Upper lobe of right lung (tissue), 1 donor: ENCODE results near the gene ZIC2. TPM values are rescaled to one million over a fixed set of nuclear protein-coding genes. Genes with fewer than 3 reads are reported as not detected.

Experiments used
- ATAC-seq: fragments of 200-7000 bp; cut with Tn5 transposase; one replicate; pipeline ENCODE4 v1.9.1; 2020; ENCODE audit warnings: mild to moderate bottlenecking, moderate library complexity
- DNase-seq: peaks from one replicate; pipeline ENCODE4 v3.0.0-alpha.2; 2020
- H3K27ac ChIP-seq: fragments of 200-600 bp; one replicate; pipeline ENCODE4 v1.8.0; 2022
- H3K27me3 ChIP-seq: fragments of 200-600 bp; one replicate; pipeline ENCODE4 v1.8.0; 2022; ENCODE audit warnings: mild to moderate bottlenecking
- H3K36me3 ChIP-seq: fragments of 200-600 bp; one replicate; pipeline ENCODE4 v1.8.0; 2022
- H3K4me1 ChIP-seq: fragments of 200-600 bp; one replicate; pipeline ENCODE4 v1.8.0; 2022
- H3K4me3 ChIP-seq: fragments of 200-600 bp; one replicate; pipeline ENCODE4 v1.8.0; 2022; ENCODE audit warnings: mild to moderate bottlenecking
- H3K9me3 ChIP-seq: fragments of 200-600 bp; one replicate; pipeline ENCODE4 v1.8.0; 2022
- CTCF ChIP-seq: fragments of 200-600 bp; IDR thresholded peaks from one replicate; pipeline ENCODE4 v1.8.0; 2022; ENCODE audit warnings: antibody characterized with exemption
- intact Hi-C: fragments of 100-400 bp; cut with DNase I; formaldehyde crosslinking; loops from one replicate; pipeline ENCODE4 v1.11.0; 2022
- total RNA-seq: library from RNA; stranded (reverse); fragmentation: NEBNext Ultra II Directional; extraction: Animal tissue kit (Norgen Biotek cat#: 25700); gene quantifications from one replicate; pipeline ENCODE4 v1.2.1, GENCODE V29; 2021
- donor health status: DM: no; HTN: yes; CAD: no; lungs with severe emphysema.

The ZIC2 gene
- total RNA-seq, 1 donor from 2014 or later: not detected

- Histone ChIP-seq H3K9me3 (no peaks in the 10 kb centered on the region), H3K36me3 (no peaks in the 10 kb centered on the region), H3K4me3 (no peak overlapping the region), H3K27ac (no peak overlapping the region), H3K4me1 (no peaks in the 10 kb centered on the region), H3K27me3 (peaks cover 97% of the 10 kb centered on the region)
- ATAC-seq: no peak
- no peak for DNase-seq
- intact Hi-C loops: no loop called here
- no peak for TF ChIP-seq CTCF
Observed at GRCh38 chr13:99988529-99989275, 7.1 kb downstream of the ZIC2 start.

DNA sequence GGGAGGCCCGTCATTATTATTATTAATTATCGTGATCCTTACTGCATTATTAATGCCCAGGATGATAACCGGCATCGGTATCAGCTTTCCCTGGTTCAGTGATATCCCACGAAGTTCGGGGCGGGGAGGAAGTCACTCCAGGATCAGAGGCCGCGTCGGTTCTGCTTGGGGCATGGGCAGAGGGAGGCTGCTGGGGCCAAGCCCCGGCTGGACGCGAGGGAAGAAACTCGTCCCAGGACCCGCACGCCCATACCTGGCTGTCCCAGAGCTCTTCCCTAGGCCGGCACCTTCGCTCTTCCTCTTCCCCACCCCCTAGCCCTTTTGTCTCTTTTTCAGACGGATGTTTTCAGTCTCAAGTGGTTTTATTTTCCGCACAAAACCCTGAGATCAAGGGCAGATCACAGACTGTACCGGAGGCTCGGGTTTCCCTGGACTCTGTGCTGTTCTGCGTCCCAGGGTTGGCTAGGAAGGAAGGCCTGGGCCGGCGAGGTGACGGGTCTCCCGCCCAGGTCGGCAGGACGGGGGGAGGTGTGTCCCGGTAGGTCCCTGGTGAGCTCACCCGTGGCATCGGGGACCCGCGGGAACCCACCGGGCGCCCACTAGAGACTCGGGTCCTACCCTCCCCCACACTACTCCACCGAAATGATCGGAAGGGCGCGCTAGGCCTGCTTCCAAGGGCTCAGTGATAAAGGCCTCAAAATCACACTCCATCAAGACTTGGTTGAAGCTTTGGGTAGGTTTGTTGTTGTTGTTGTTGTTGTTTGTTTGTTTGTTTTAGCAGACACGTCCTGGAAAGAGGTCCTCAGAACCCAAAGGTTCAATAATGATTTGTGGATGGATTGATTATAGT lies 7.9 kb downstream of the ZIC2 start:
- H3K4me3 ChIP-seq: no peak overlapping the region
- intact Hi-C loops: no loop called here
- peaks cover 97% of the 10 kb centered on the region for H3K27me3 ChIP-seq
- ATAC-seq (peak; percentile 32), DNase-seq (no peak)
- TF ChIP-seq CTCF: no peak
- no peak overlapping the region for H3K27ac ChIP-seq
- no peaks in the 10 kb centered on the region for H3K4me1 ChIP-seq
- no peaks in the 10 kb centered on the region for H3K9me3 ChIP-seq
- H3K36me3 ChIP-seq: no peaks in the 10 kb centered on the region

DNA sequence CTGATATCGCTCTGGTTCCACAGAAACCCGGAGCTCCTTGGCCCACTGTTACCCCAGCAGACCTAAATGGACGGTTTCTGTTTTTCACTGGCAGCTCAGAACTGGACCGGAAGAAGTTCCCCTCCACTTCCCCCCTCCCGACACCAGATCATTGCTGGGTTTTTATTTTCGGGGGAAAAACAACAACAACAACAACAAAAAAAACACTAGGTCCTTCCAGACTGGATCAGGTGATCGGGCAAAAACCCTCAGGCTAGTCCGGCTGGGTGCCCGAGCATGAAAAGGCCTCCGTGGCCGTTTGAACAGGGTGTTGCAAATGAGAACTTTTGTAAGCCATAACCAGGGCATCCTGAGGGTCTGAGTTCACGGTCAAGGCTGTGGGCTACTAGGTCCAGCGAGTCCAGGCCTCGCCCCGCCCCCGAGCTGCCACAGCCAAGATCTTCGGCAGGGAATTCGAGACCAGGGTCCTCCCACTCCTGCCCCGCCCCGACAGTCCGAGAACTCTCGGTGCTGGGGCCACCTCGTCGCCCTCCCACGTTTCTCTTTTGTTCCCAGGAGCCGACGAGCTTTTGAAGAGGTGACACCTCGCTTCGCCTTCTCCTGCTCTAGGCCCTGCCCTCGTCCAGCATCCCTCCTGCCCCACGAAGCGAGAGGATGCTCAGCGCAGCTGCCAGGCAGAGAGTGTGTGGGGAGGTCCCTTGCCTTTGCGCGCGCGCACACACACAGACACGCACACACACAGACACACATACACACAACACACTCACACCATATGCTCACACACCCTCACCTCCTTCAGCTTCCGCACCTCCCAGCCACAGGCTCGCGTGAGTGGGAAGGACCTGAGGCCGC lies 8.8 kb downstream of the ZIC2 start:
- no peaks in the 10 kb centered on the region for H3K4me1 ChIP-seq
- no peak overlapping the region for H3K4me3 ChIP-seq

GRCh38 chr13:99991013-99991827 lies 9.6 kb downstream of the ZIC2 start:
- H3K27ac ChIP-seq: no peak overlapping the region
- no peak for DNase-seq
- no peaks in the 10 kb centered on the region for H3K36me3 ChIP-seq
- H3K9me3 ChIP-seq: no peaks in the 10 kb centered on the region
- no peak overlapping the region for H3K4me3 ChIP-seq
- H3K27me3 ChIP-seq: peaks cover 100% of the 10 kb centered on the region
- intact Hi-C loops: no loop called here
- no peak for ATAC-seq
- no peaks in the 10 kb centered on the region for H3K4me1 ChIP-seq
- TF ChIP-seq CTCF: no peak

More for the DNA sequence above, 8.8 kb downstream of the ZIC2 start:
- H3K36me3 ChIP-seq: no peaks in the 10 kb centered on the region
- intact Hi-C loops: no loop called here
- DNase-seq (no peak), ATAC-seq (peak; percentile 33)
- no peak overlapping the region for H3K27ac ChIP-seq
- no peaks in the 10 kb centered on the region for H3K9me3 ChIP-seq
- H3K27me3 ChIP-seq: peaks cover 99% of the 10 kb centered on the region
- TF ChIP-seq CTCF: no peak
